ENCODE data around the gene ADIPOR2.

The ADIPOR2 gene

DNA sequence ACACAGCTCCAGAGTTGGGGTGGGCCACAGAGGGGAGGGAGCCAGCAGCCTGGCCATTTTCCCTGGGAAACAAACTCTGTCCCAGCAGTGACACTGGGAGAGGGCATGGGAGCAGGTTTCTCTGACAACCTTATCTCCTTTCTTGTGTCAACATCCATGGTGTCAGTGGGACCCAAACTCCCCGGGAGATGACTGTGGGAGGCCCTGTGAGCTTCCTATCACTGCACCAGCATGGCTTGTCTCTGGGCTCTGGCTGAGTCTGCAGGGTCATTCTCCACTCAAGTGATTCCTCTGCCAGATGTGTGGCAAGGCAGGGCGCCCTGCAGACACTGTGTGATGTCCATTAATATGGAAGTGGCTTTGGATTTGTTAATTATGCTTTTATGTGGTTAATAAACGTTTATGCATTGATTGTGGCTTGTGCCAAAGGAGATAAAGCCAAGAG, 139.6 kb downstream of the ADIPOR2 start:
- ChIA-PET CTCF (interaction anchor here (1.7 kb wide), 1 partner anchor 109 kb away, joined by 9 read pairs; no protein-coding TSS in a partner anchor), POLR2A (no interaction called here)
- DNase-seq (ENCODE audit: low read depth, low spot score) = no peak
- TF ChIP-seq, protein P1, sequence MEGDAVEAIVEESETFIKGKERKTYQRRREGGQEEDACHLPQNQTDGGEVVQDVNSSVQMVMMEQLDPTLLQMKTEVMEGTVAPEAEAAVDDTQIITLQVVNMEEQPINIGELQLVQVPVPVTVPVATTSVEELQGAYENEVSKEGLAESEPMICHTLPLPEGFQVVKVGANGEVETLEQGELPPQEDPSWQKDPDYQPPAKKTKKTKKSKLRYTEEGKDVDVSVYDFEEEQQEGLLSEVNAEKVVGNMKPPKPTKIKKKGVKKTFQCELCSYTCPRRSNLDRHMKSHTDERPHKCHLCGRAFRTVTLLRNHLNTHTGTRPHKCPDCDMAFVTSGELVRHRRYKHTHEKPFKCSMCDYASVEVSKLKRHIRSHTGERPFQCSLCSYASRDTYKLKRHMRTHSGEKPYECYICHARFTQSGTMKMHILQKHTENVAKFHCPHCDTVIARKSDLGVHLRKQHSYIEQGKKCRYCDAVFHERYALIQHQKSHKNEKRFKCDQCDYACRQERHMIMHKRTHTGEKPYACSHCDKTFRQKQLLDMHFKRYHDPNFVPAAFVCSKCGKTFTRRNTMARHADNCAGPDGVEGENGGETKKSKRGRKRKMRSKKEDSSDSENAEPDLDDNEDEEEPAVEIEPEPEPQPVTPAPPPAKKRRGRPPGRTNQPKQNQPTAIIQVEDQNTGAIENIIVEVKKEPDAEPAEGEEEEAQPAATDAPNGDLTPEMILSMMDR (IDR thresholded peaks at IDR 0.05; ENCODE audit: insufficient read depth, low read length, missing control alignments) = no peak
- H3K4me3 ChIP-seq (ENCODE audit: low read depth, low read length) = no peak overlapping the region

GRCh38 chr12:1830981-1831963, 140.4 kb downstream of the ADIPOR2 start:
- POLR2A ChIA-PET = no interaction called here
- DNase-seq (ENCODE audit: low read depth, low spot score) = no peak
- no peak overlapping the region for H3K4me3 ChIP-seq (ENCODE audit: low read depth, low read length)
- CTCF ChIA-PET = interaction anchor here (0.8 to 1.7 kb wide), 2 partner anchors 12 to 109 kb away, joined by 3 to 9 read pairs; no protein-coding TSS in a partner anchor
- TF ChIP-seq, protein P1 (IDR thresholded peaks at IDR 0.05; ENCODE audit: insufficient read depth, low read length, missing control alignments) = no peak

DNA sequence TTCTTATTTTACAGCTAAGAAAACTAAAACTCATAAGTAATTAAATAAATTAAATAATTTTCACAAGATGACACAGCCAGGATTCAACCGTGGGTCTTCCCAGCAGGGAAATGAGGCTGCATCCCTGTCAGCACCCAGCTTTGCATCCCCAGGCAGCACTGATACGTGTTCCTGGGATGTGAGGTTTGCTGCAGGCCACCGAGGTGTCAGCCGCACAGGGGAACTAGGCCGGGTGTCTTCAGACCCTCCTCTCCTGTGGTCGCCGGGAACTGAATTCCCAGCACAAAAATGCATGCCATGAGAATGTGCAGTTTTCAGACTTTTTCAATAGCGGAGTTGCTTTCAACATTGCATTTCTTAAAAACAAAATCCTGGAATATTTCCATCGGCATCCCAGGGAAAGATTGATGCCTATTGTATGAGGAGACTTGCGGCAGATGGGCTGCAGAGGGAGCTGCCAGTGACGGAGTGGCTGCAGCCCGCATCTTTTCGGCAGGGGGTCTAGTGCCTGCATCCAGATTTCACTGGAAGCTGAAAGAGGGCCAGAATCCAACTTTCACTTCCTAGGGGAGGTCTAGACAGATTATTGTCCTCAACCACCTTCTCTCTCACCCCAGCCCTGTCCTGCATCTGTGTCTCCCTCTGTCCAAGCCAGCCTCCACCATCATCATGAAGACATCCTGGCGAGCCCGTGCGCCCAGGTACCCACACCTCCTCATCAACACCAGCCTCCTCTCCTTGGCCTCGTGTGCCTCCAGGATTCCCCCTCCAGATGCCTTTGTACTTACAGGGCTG, 142.1 kb downstream of the ADIPOR2 start:
- ChIA-PET POLR2A (no interaction called here), CTCF (no interaction called here)
- TF ChIP-seq, protein P1 (IDR thresholded peaks at IDR 0.05; ENCODE audit: insufficient read depth, low read length, missing control alignments) = no peak
- H3K4me3 ChIP-seq (ENCODE audit: low read depth, low read length) = no peak overlapping the region
- DNase-seq (ENCODE audit: low read depth, low spot score) = no peak

GRCh38 chr12:1833596-1834028, 142.7 kb downstream of the ADIPOR2 start:
- POLR2A ChIA-PET = no interaction called here
- CTCF ChIA-PET = interaction anchor here (1.5 kb wide), 1 partner anchor 106 kb away, joined by 6 read pairs; no protein-coding TSS in a partner anchor
- DNase-seq (ENCODE audit: low read depth, low spot score) = no peak

DNA sequence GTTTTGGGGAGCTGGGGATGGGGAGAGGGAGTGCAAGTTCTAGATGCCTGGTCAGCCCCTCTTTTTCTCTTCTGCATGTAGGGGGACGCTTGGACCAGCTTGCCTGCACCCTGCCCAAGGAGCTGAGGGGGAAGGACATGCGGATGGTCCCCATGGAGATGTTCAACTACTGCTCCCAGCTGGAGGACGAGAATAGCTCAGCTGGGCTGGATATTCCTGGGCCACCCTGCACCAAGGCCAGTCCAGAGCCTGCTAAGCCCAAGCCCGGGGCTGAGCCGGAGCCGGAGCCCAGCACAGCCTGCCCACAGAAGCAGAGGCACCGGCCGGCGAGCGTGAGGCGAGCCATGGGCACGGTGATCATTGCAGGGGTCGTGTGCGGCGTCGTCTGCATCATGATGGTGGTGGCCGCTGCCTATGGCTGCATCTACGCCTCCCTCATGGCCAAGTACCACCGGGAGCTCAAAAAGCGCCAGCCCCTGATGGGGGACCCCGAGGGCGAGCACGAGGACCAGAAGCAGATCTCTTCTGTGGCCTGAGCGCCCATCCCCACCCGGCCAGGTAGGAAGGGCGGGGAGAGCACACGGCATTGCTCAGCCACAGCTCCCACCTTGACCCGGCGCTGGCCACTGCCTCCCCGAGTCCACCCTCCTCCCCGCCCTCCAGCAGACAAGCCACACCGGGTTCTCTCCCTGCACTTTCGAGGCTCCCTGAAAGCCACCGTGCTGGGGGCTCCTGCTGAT, 143.5 kb downstream of the ADIPOR2 start:
- CTCF ChIA-PET = interaction anchor here (1.5 kb wide), 1 partner anchor 105 kb away, joined by 6 read pairs; no protein-coding TSS in a partner anchor
- H3K4me3 ChIP-seq (ENCODE audit: low read depth, low read length) = no peak overlapping the region
- POLR2A ChIA-PET = no interaction called here
- TF ChIP-seq, protein P1 (IDR thresholded peaks at IDR 0.05; ENCODE audit: insufficient read depth, low read length, missing control alignments) = no peak
- no peak for DNase-seq (ENCODE audit: low read depth, low spot score)

More at GRCh38 chr12:1833596-1834028, 142.7 kb downstream of the ADIPOR2 start:
- TF ChIP-seq, protein P1 (IDR thresholded peaks at IDR 0.05; ENCODE audit: insufficient read depth, low read length, missing control alignments) = no peak
- no peak overlapping the region for H3K4me3 ChIP-seq (ENCODE audit: low read depth, low read length)

Data from AG04449 (cell line).